ENCODE measurements around the gene PPFIA2.

The PPFIA2 gene

DNA sequence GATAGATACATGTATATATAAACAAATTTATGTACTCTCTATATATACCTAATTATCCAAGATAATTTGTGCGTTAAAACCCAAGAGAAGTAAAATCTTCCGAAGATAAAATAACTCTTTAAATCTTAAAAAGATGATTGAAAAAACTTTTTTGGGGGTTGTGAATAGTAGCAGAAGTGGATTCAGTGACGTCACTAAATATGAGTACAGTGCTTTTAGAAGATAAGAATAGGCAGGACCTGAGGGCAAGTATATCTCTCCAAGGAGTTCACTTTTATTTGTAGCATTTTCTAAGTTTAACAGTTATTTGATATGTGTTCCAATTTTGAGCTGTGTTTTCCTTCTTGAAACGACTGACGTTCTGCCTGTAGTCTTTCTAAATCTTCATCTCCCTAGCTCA lies 319.8 kb downstream of the PPFIA2 start:
- DNase-seq, result no peak

GRCh38 chr12:81417056-81417455 lies 342.1 kb downstream of the PPFIA2 start:
- DNase-seq, result no peak

DNA sequence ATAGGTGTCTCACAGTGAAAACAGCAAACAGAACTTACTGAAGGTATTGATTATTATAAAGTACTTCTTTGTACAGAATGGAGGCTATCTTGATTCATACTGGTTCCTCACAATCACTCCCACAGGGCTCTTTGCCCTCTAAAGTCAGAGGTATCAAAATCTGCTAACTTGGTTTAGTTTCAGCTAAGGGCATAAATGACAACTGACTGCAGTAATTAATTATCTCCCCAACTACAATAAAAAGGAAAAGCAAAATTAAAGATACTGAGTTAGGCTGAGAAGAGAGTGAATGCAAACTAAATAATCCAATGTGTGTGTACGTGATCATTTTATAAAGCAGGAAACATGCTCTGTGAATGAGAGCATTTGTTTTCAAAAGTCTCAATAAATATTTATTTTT lies 342.6 kb downstream of the PPFIA2 start:
- DNase-seq, result no peak

- no peak for DNase-seq
Measured at GRCh38 chr12:81414441-81414840, 344.7 kb downstream of the PPFIA2 start.

GRCh38 chr12:81412940-81413339 lies 346.2 kb downstream of the PPFIA2 start:
- DNase-seq, result no peak

GRCh38 chr12:81403348-81403747 lies 355.8 kb downstream of the PPFIA2 start:
- no peak for DNase-seq

- DNase-seq, result no peak
Measured at GRCh38 chr12:81401241-81401640, 357.9 kb downstream of the PPFIA2 start.

- DNase-seq, result no peak
Measured at GRCh38 chr12:81400024-81400423, 359.1 kb downstream of the PPFIA2 start.

DNA sequence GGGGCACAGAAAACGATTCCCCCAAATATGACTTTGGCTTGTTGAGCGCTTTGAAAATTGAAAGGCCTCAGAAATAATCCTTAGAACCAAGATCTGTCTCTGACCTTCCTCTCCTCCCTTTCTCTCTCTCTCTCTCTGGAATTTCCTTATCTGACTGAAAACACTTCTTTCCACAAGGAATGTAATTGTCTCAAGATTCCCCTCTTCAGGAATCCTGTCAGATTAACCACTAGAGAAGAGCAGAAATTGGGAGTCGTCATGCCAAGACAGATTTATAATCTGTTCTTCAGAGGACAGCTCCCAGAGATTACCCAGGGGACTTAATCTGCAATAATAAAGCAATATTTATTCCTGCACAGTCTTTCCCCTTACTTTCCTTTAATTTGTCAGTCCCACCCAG lies 363.7 kb downstream of the PPFIA2 start:
- DNase-seq, result no peak

DNA sequence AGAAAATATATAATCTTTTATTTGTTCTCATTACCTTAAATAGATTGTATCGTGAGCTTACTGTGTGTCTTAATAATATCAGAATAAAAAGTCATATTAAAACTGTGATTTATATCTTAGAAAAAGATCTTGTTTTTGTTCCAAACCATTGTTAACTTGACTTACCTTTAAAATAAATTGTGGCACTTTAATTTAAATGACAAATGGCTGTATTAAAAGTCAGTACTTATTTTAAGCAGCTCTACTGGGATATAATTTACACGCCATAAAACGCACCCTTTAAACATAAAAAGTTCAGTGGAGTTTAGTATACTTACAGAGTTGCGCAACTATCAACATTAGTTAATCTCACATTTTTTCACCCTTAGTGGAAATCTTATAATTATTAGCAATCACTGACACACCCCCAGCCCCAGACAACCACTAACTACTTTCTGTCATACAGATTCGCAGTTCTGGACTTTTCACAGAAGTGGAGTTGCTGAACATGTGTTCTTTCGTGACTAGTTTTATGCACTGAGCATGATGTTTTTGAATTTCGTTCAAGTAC lies 369.5 kb downstream of the PPFIA2 start:
- DNase-seq, result no peak

DNA sequence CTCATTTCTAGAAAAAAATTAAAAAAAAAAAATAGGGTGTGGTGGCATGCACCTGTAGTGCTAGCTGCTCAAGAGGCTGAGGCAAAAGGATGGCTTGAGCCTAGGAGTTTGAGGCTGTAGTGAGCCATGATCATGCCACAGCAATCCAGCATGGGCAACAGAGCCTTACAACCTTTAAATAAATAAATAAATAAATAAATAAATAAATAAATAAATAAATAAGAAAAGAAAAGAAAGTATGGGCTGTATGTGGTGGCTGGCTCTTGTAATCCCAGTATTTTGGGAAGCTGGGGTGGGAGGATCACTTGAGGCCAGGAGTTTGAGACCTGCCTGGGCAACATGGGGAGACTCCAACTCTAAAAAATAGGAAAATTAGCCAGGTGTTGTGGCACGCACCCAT lies 373.0 kb downstream of the PPFIA2 start:
- no peak for DNase-seq

DNA sequence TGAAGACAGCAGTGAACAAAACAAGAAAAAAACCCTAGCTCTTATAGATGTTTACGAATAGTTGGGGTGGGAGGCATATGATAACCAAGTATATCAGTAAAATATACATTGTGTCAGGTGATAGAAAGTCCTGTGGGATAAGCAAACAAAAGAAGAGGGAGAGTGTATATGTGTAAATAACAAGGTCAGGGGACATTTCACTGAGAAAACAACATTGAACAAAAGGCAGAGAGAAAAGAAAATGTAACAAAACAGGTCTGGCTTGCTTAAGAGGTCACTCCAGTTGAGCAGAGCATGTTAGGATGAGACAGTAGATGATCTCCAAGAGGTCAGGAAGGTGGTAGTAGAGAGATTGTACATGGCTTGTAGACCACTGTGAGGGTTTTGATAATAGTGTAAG lies 377.2 kb downstream of the PPFIA2 start:
- no peak for DNase-seq

GRCh38 chr12:81378601-81379285 lies 380.4 kb downstream of the PPFIA2 start:
- DNase-seq, result no peak

GRCh38 chr12:81377771-81378170 lies 381.4 kb downstream of the PPFIA2 start:
- no peak for DNase-seq

DNA sequence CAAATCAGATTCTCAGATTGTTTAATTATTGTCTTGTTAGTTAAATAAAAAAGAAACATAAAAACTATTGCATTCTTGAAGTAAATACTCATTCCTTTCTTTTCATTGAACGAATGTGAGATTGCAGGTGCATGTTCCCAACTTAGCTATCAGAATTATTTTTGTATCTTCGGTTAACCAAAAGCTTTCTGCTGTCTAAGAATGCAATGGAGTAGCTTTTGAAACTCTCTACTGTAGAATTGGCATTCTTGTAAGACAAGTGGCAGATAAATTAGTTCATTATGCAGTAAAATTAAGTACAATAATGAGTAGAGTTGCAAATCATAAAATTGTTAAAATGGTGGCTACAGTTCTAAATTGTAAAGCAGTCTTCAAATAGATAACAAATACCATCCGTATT lies 383.2 kb downstream of the PPFIA2 start:
- DNase-seq, result no peak

DNA sequence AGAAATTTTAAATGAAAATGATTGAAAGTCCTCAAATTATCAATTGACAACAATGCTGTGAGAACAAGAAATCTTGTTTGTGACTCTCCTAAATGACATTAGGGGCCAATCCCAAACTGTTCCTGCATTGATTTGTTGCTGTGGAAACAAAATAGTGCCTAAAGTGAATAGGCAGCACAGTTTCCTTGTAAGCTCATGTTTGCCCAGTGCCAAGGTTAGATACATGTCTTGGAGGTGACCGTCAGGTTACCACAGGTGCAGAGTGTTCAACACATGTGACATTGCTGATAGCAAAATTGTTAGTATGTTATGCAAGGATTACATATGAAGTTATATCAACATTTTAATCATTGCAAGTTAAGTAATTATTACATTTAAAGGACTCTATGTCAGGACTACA lies 388.7 kb downstream of the PPFIA2 start:
- no peak for DNase-seq

DNA sequence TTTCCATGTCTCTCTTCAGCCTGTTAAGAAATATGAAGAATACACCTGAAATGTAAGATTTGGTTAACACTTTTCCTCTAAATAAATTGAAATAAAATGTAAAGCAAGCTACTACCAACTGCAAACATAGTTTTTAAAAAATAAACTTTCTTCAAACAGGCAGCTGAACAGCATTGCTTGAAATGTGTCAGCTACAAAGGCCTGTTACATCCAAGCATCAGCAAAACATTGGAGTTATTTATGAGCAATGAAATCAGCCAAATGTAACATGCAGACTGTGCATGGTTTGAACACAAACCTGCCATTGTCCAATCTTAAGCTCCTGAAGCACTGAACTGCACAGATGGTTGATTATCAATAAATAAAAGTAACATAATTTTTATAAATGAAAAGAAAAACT lies 390.0 kb downstream of the PPFIA2 start:
- no peak for DNase-seq

- no peak for DNase-seq
Measured at GRCh38 chr12:81365284-81365683, 393.9 kb downstream of the PPFIA2 start.

DNA sequence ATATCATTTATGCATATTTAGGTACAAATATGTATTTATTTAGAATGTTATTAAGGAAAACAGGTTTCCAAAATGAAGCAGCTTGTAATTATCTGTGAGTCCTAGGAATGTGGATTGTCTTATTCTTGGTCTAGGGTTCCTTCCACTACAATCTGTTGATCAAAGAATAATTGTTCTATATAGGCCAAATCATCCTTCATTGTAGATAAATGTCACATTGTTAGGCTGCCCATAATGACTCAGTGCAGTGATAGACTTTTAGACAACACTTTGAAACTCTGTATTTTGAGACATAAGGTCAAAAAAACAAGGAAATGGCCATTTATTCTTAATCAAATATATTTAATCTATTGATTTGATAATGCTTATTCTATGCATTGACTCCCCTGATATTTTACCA lies 398.2 kb downstream of the PPFIA2 start:
- DNase-seq, result no peak

DNA sequence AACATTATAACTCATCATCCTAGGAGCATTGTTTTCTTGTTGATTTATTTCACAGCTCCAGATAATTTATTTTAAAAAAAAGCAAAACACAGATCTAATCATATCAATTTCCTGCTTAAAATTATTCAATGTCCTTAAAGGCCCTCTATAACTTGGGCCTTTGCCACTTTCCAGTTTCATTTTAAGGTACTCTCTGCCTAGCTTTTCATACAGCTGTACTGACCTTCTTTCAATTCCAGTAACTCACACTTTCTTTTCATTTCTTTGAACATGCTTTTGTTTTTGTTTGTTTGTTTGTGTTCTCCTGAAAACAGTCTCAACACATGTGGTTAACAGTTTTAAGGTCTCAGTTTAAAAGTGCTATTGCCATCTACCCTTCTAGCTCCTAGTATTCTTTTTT lies 399.4 kb downstream of the PPFIA2 start:
- no peak for DNase-seq

DNA sequence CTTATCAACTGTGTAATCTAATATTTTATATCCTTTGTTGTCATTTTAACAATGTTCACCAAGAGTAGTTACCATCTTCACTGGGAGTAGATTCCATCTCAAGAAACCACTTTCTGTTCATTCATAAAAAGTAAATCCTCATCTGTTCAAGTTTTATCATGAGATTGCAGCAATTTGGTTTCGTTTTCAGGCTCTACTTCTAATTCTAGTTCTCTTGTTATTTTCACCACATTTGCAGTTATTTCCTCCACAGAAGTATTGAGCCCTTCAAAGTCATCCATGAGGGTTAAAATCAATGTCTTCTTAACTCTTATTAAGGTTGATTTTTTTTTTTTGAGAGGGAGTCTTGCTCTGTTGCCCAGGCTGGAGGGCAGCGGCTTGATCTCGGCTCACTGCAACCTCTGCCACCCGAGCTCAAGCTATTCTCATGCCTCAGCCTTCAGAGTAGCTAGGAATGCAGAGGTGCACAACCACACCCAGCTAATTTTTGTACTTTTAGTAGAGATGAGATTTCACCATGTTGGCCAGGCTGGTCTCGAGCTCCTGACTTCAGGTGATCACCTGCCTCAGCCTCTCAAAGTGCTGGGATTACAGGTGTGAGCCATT lies 404.7 kb downstream of the PPFIA2 start:
- no peak for DNase-seq

- no peak for DNase-seq
Measured at GRCh38 chr12:81350309-81350708, 408.8 kb downstream of the PPFIA2 start.

- DNase-seq, result no peak
Measured at GRCh38 chr12:81347404-81347803, 411.7 kb downstream of the PPFIA2 start.

DNA sequence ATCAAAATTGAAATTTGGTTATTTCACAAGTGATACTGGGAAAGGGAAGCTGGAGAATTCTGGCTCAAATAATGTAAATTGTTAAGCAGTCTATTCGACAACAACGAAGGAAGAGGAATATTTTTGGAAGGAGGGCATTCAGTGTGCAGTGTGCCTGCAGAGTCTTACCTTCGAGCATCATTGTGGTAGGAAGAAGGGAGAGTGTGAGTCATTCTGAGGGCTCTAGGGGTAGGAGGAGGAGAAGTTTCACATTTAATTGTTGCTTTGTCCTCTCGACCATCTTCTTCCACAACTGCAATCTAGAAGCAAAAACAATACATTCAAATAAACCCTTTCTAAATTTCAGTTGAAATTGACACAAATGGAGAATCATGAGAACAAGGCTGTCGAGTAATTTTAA lies 418.2 kb downstream of the PPFIA2 start:
- no peak for DNase-seq

GRCh38 chr12:81339071-81339470 lies 420.1 kb downstream of the PPFIA2 start:
- DNase-seq, result no peak

Measured in NCI-H524 (cell line).